ENCODE results near the gene NCKAP5L. TPM values are rescaled to one million over a fixed set of nuclear protein-coding genes. Genes with fewer than 3 reads are reported as not detected.

NCKAP5L gene
- total and polyA plus RNA-seq, 2 of the 8 experiments (the other 6 are each of a cell fraction or from before 2014, with no cell fraction given): 9.4 to 27.9 TPM

GRCh38 chr12:49789992-49790391 is 38.2 kb downstream of the NCKAP5L start (continued):
- TF ChIP-seq NANOG (IDR thresholded peaks at IDR 0.05; ENCODE audit: insufficient read depth, low read depth, low read length, poor library complexity, severe bottlenecking): no peak
- no peak for TF ChIP-seq KDM1A (IDR thresholded peaks at IDR 0.05; ENCODE audit: borderline replicate concordance, low read length)
- TF ChIP-seq TCF12 (IDR thresholded peaks at IDR 0.05; ENCODE audit: low read depth, low read length): 0 out of 2 replicates have a peak, but pooled peaks have one; percentile 25
- peak; percentile 96 for TF ChIP-seq TEAD4 (IDR thresholded peaks at IDR 0.05; ENCODE audit: low read depth, low read length)
- TF ChIP-seq RAD21 (IDR thresholded peaks at IDR 0.05 in 1 of 2, conservative IDR thresholded peaks at IDR 0.05 in 1 of 2; ENCODE audit: low read depth in 2 of 2, low read length in 2 of 2): peak in 1 of 2 experiments; percentile 29; a peak in 1 of 4 replicates
- TF ChIP-seq TBP (IDR thresholded peaks at IDR 0.05; ENCODE audit: low read depth, low read length): no peak
- TF ChIP-seq SIN3A (conservative IDR thresholded peaks at IDR 0.05 in 1 of 2, IDR thresholded peaks at IDR 0.05 in 1 of 2; ENCODE audit: low read depth in 1 of 2, low read length in 2 of 2): 0 out of 4 replicates have a peak, but pooled peaks of 1 of the 2 experiments have one; percentile 46
- TF ChIP-seq SIX5 (IDR thresholded peaks at IDR 0.05; ENCODE audit: low read depth, low read length): no peak

All from H1 (cell line).